DMS 273 treated with DMSO at 0.1 percent for 48 hours (cell line): ENCODE measurements around the gene POMT1.
"Not testable (repeated sequence)": the region's sequence is repeated elsewhere in the genome, so short reads cannot be mapped to it uniquely, and the experiment has no call there.

Experiments used
- DNase-seq: peaks from one replicate; lab custom pipeline; 2025; lab: John Stamatoyannopoulos, UW

POMT1 gene

DNA sequence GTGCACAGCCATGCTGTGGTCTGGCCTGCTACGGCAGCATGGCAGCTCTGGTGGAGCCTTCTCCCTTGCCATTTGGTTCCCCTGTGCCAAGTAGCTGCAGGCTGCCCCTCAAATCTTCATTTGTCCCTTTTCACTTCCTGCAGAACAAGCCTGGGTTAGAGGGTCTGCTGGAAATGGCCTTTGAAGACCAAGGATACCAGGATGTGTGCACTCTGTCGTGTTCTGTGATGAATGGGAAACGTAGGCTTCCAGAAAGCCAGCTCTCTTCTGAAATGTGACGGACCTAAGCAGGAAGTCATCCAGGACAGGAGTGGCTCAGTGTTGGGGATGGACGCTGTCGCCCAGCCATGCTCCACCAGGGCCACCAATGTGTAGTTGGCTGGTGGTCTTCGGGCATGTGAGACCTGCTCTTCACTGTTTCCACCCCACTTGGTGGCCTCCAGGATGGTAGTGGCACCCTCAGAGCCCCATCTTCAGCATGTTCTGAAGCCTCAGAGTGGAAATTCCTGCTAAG, 3.4 kb upstream of the POMT1 start:
- DNase-seq, result no peak

DNA sequence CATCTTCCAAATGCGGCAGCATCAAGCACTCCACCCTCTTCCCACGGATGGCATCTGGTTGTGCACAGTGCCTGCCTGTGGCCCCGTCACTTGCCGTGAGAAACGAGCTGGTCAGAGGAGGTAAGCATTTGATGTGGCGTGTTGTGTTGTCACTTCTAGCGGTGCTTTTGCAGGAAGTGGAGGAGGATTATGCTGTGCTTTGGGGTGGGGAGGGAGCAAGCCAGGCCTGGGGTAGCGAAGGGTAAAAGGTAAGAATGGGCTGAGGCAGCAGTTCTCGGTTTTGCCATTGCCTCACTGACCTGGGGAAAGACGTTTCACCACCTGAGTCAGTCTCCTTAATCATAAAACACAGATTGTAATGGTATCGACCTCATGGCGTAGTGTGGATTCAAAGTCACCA, 2.3 kb upstream of the POMT1 start:
- no peak for DNase-seq

DNA sequence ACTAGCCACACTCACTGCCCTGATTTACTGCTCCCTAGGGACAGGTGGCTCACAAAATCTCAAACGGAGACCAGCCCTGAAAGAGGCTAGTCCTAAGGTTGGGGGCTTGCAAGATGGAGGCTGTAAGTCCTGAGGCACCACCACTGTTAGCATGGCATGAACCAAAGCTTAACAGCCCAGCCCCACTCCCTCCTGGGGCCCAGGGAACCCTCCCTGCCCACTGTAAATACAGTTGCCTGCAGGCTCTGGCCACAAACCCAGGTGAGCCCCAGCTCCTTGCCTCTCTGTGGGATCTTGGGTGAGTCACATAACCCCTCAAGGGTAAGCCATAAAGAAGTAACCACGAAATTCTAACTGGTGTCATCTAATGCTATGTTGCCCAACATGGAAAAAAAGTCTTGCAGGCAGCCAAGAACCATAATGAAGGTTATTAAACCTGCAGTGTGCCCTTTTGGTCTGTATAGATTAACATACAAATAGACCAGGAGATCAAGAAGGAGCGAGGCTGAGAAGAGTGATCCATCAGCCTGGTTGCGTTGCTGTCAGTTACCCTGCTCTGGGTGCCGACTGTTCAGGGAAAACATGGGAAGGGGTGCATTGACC, 1.7 kb upstream of the POMT1 start:
- DNase-seq, result no peak

DNA sequence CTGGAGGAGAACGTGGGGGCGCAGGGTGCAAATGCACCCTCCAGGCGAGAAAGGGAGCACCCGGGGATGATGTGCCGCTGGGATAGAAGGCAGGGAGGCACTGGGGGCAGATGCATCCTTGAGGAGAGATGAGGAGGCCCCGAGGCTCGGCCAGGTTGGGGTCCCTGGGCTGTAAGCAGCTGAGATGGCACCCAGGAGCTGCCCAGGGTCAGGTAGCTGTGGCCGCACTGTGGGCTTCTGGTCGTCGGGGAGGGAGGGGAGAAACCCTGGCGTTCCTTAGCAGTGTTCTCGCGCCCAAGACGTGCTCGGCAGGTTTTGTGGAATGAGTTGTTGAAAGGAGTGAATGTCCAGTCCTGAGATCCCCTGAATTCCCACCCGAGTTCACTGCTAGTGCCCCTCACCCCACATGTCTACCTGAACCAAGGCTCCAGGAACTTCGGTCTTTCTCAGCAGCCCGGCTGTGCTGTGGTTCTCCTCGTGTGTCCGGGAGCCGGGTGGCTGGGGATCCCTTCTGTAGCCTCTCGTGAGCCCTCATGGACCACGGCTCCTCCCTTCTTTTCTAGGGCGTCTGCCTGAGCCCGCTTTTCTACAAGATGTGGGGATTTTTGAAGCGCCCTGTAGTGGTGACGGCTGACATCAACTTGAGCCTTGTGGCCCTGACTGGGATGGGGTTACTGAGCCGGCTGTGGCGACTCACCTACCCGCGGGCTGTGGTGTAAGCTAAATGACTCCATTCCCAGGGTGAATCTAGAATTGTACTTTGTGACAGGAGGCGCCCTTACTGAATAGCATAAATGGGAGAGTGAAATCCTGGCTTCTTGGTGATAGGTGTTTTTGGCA, 1.1 kb downstream of the POMT1 start:
- DNase-seq, result no peak

DNA sequence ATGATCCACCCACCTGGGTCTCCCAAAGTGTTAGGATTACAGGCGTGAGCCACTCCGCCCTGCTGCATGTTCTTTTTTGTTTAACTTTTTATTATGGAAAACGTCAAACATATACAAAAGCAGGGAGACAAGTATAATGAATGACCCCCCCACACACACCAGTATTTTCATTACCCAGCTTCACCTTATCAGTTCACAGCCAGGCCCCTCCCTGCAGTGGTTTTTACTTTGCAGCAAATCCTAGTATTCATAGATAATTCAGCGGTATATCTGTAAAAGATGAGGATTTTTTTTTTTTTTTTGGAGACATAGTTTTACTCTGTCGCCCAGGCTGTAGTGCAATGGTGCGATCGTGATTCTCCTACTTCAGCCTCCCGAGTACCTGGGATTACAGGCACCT, 2.3 kb downstream of the POMT1 start:
- no peak for DNase-seq

DNA sequence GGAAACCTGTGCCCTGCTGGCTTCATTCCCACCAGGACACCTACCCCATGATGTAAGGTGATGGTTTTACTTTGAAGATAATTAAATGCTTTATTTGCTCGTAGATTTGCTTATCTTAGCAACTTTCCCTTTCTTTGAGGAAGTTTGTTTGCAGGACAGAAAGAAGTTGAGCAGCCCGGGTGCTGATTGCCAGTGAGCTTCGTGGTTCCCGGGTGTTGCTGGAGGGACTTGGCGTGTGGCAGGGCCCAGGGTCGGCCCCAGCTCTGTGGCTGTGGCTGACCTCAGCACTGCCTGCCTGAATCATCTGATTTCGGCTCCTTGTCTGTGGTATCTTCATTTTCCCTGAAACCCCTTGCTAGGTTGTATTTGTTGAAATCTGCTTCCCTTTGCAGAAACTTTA, 8.7 kb downstream of the POMT1 start:
- no peak for DNase-seq

DNA sequence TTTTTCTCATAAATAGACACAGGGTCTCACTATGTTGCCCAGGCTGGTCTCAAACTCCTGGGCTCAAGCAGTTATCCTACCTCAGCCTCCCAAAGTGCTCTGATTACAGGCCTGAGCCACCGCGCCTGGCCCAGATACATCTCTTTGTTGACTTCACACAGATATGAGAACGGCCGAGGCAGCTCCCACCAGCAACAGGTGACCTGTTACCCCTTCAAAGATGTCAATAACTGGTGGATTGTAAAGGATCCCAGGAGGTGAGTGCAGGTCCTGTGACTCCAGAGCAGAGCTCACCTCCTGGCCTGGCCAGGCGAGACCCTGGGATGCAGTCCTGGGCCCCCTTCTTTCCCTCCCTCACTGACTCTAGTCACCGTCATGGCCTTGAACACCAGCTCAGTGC, 9.2 kb downstream of the POMT1 start:
- DNase-seq, result no peak

DNA sequence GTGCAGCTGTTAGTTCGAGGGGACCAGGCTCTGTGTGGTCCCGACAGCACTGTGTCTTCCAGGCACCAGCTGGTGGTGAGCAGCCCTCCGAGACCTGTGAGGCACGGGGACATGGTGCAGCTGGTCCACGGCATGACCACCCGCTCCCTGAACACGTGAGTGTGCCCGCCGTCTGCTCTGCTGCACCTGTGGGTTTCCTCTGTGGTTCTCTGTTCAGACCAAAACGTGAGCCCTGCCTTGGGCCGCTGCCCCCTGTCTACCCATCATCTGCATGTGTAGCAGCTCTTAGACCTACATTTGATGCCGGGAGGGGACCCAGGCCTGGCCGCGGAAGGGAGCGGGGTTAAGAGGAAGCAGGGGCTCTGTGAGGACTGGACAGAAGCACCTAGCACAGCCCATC, 10.5 kb downstream of the POMT1 start:
- DNase-seq, result no peak

DNA sequence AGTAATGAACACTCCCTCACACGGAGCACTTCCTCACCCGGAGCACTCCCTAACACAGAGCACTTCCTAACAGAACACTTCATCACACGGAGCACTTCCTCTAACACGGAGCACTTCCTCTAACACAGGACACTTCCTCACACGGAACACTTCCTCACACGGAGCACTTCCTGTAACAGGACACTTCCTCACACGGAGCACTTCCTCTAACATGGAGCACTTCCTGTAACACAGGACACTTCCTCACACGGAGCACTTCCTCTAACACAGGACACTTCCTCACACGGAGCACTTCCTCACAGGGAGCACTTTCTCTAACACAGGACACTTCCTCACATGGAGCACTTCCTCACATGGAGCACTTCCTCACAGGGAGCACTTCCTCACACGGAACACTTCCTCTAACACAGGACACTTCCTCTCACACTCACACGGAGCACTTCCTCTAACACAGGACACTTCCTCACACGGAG, 12.9 kb downstream of the POMT1 start:
- not testable (repeated sequence) for DNase-seq

DNA sequence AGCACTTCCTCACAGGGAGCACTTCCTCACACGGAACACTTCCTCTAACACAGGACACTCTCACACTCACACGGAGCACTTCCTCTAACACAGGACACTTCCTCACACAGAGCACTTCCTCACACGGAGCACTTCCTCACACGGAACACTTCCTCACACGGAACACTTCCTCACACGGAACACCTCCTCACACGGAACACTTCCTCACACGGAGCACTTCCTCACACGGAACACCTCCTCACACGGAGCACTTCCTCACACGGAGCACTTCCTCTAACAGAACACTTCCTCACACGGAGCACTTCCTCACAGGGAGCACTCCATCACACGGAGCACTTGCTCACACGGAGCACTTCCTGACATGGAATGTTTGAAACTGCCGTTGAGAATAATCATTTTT, 13.4 kb downstream of the POMT1 start:
- no peak for DNase-seq

DNA sequence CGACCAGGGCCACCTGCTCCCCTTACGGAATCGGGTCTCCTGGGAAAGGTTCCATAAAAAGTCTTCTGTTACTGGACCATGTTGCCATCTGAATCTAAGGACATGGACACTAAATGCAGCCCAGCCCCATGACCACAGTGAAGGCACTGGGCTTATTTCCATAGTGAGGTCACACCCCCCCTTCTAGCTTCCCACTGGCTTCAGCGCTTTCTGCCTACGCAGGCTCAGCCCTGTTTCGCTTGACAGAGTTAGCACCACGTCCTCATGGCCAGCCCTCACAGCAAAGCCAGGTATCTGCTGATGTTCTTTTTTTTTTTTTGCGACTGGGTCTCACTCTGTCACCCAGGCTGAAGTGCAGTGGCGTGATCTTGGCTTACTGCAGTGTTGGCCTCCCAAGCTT, 14.2 kb downstream of the POMT1 start:
- DNase-seq, result no peak

DNA sequence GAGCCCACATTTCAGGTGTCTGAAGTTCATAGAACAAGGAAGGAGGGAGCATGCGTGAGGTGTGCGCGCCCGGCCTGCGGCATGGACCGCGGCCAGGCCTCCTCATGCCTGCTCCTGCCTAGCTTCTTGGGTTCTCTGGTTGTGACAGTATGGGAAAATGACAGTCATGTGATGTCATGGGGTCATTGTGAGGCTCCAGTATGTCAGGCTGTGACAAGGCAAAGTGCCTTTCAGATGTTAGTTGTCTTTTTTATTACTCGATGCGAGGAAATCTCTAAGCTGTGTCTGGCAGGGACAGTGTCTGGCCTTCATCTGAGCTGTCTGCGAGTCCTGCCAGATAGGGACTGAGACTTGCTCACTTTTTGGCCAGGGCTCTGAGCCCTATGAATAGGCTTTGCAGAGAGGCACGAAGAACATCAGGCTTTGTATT, 15.1 kb downstream of the POMT1 start:
- DNase-seq, result no peak

DNA sequence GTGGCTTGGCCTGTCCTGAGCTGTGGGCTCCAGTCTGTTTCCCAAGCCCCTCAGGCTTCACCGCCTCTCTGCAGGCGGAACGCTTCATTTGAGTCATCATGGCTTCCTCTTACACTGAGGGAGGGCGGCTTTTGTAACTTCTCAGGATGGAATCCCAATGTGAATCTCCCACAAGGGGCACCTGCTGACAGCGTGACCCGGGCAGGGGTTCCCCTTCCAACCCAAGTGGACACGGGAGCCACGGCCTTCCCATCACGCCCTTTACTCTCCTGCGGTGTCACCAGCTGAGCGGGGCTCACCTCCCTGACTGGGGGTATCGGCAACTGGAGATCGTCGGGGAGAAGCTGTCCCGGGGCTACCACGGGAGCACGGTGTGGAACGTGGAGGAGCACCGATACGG, 15.8 kb downstream of the POMT1 start:
- DNase-seq, result no peak

DNA sequence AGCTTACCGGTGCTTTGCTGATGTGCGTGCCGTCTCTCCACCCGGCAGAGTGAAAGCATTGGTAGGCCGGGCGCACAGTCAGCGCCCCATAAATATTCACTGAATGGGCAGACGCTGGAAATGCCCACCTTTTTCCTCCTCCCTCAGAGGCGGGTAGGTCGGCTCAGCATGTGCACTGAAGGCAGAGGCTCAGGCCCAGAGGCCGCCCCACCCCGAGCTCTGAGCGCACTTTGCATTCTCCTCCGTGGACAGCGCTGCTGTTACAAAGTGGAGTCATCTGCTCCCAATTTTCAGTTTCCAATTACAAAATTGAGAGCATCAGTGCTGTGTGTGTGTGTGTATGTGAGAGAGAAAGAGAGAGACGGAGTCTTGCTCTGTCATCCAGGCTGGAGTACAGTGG, 17.8 kb downstream of the POMT1 start:
- DNase-seq, result no peak

DNA sequence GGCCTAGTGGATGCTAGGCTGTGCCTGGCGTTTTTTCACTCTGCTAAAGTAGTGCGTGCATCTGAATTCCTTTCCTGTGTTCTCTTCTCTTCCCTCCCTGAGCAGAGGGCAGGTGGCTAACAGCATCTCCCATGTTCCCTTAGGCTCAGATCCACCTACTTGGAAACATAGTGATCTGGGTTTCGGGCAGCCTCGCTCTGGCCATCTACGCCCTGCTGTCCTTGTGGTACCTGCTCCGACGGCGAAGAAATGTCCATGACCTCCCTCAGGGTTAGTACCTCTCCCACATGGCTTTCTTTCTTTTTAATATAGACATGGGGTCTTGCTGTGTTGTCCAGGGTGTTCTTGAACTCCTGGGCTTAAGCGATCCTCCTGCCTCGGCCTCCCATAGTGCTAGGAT, 18.5 kb downstream of the POMT1 start:
- DNase-seq, result no peak

DNA sequence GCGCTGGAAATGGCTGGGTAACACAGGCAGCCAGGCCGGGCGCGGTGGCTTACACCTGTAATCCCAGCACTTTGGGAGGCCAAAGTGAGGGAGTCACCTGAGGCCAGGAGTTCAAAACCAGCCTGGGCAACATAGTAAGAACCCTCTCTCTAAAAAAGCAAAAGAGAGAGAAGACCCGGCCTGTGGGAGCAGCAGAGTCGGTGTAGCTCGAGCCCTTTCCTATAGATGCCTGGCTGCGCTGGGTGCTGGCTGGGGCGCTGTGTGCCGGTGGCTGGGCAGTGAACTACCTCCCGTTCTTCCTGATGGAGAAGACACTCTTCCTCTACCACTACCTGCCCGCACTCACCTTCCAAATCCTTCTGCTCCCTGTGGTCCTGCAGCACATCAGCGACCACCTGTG, 19.1 kb downstream of the POMT1 start:
- DNase-seq, result no peak

DNA sequence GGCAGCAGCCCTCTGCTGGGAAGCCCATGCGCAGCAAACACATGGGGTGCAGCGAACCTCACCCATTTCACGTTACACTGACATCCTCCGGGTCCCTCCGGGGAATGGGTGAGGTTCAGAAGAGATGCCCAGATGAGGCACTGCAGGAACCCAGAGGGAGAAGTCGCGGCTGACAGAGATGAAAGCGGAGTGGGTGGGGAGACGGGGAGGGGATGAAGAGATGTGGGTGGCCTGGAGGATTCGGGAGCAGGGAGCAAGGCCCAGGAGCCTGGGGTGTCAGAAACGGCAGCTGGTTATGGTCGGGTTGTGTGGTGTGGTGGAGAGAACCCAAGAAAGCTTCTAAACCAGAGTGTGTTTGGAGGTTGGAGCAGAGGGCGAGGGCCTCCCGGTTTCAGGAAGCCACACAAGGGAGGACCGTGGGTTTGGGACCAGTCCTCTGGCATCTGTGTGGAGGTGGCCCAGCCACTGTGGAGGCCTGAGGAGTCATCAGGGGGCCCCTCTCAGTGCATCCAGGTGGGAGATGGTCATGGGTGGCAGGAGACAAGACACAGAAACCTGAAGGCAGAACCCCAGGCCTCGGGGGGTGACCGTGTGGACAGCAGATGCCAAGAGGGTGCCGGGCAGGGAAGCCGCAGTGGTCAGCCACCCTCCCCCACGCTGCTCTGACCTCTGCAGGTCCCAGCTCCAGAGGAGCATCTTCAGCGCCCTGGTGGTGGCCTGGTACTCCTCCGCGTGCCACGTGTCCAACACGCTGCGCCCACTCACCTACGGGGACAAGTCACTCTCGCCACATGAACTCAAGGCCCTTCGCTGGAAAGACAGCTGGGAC, 19.8 kb downstream of the POMT1 start:
- no peak for DNase-seq

DNA sequence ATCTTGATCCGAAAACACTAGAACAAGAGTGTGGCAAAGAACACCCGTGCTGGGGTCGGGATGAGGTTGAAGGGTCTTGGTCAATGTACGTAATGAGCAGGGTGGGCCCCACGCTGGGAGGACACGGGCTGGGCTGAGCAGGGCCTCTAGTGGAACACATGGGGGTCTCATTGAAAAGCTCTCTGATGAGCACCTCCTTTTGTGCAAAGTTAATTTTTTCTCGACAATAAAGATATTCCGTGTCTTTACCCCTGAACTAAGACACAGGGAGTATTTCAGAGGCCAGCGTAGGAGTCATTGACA, 20.3 kb downstream of the POMT1 start:
- no peak for DNase-seq

DNA sequence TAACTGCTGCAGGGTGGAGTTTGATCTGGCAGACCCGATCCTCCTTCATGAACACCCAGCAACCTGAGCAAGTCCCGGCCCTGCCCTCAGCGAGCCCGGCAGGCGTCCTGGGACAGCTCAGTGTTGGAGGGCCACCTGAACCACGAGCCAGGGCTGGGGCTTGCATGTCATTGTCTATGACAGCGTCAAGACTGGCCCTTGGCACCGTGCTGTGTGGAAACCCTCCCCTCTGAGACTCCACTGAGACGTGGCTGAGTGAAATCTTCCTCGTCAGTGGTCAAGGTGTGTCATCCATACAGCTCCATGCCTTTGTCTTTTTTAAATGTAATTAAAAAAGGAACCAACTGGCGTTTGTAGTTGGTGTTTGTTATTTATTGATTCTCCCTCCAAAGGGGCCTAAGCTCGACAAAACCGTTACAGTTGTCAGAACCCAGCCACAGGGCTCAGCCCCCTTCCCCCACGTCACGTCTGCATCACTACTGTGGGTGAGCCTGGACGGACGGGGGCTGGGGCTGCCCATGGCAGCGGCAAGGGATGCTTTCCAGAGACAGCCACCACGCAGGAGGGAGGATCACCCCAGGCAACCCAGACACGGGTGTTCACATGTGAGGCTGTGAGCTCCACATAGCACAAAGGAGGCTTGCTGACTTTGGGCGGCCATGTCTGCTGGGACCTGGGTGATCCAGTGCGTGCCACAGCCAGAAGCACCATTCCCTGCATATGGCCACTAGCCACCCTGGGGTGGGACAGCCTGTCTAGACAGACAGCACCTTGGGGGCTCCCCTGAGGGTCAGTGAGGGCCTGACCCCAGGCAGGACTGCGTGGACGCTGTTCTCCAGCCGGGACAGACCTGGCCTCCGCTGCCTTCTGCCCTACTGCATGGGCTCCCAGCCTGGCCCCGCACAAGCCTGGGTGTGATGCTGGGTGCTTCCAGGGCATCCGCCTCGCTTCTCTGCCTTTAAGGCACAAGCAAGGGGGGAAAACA, 21.0 kb downstream of the POMT1 start:
- DNase-seq, result no peak

DNA sequence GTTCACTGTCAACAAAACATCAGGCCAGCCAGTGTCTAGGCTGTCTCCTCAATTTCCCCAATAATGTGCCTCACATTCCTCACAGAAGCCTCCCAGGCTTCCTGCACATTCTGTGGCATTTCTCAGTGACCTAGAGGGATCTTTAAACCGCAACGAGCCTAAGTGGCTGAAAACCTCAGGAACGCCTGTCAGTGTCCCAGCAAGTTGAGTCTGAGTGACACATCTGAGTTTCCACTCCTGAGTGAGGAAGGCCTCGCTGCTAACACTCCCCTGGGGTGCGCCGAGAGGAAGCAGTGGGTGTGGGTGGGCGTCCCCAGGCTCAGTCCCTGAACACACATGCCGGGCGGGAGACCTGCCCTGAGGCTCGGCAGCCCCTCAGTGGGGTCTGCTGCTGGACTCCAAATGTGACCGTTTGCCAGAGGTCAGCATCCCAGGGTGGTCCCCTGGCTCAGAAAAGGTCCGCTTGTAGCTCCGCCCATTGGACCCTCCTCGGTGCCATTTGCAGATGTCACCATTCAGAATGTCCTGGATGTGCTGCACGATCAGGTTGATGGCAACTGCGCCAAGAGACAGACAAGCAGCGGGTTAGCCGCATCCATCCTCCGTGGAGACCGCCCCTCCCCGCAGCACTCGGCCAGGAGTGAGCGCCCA, 22.1 kb downstream of the POMT1 start:
- DNase-seq, result no peak
